ENCODE results near the gene MBD4.
A peak's percentile ranks its signal among the peaks of the same experiment; 100 is the strongest.

MBD4 gene

GRCh38 chr3:129404130-129404529 is 35.6 kb downstream of the MBD4 start:
- Histone ChIP-seq H4K8ac (ENCODE audit: low read depth, low read length) (no peak overlapping the region), H3K27ac (replicated peaks; ENCODE audit: low read length) (no peak overlapping the region), H3K9ac (ENCODE audit: low read depth, low read length, poor library complexity) (peak overlapping the region; percentile 10), H2AFZ (ENCODE audit: low read length) (peak overlapping the region; percentile 30), H3K4me2 (ENCODE audit: insufficient read depth, low read length, poor library complexity, severe bottlenecking) (no peak overlapping the region), H3K23ac (ENCODE audit: low read depth, low read length, poor library complexity) (no peak overlapping the region), H3K4me3 (ENCODE audit: low read length in 2 of 2) (peak overlapping the region in 1 of 2 donors; percentile 52), H3K4ac (ENCODE audit: low read length) (no peak overlapping the region), H2BK12ac (ENCODE audit: low read length) (no peak overlapping the region), H2BK15ac (ENCODE audit: low read length) (no peak overlapping the region), H3K27me3 (ENCODE audit: control insufficient read depth in 3 of 3, insufficient read depth in 3 of 3, low read depth in 1 of 3, low read length in 3 of 3) (peaks cover 0 to 6% (median 0%) of the 10 kb centered on the region in 3 experiments), H3K36me3 (replicated peaks in 1 of 2; ENCODE audit: control insufficient read depth in 2 of 2, insufficient read depth in 2 of 2, low read length in 2 of 2) (no peaks in the 10 kb centered on the region), H2BK5ac (ENCODE audit: low read length) (peak overlapping the region; percentile 83), H4K91ac (ENCODE audit: low read depth, low read length, poor library complexity) (no peak overlapping the region), H3K14ac (ENCODE audit: low read length) (no peak overlapping the region), H3K4me1 (ENCODE audit: control insufficient read depth in 2 of 2, insufficient read depth in 1 of 2, low read depth in 1 of 2, low read length in 2 of 2) (no peaks in the 10 kb centered on the region), H3K18ac (ENCODE audit: low read length) (no peak overlapping the region), H3K9me3 (replicated peaks in 1 of 2; ENCODE audit: control insufficient read depth in 2 of 2, insufficient read depth in 1 of 2, low read depth in 1 of 2, low read length in 2 of 2) (no peaks in the 10 kb centered on the region), H3K79me1 (ENCODE audit: low read depth, low read length) (no peaks in the 10 kb centered on the region), H2AK5ac (ENCODE audit: low read depth, low read length) (no peak overlapping the region), H2BK120ac (ENCODE audit: low read depth, low read length) (no peak overlapping the region)
- no CpG with 5 or more reads among the region's 8 CpGs for WGBS, 2 donors (ENCODE audit: extremely low coverage in 2 of 2, insufficient read length in 2 of 2, insufficient replicate concordance in 1 of 2)
- DNase-seq (ENCODE audit: low spot score): no peak

- no peak overlapping the region for H2BK120ac ChIP-seq (ENCODE audit: low read depth, low read length)
- H3K14ac ChIP-seq (ENCODE audit: low read length): no peak overlapping the region
- DNase-seq (ENCODE audit: low spot score): no peak
- no peak overlapping the region for H3K4ac ChIP-seq (ENCODE audit: low read length)
- H2BK5ac ChIP-seq (ENCODE audit: low read length): peak overlapping the region; percentile 83
- no peak overlapping the region for H2BK12ac ChIP-seq (ENCODE audit: low read length)
- no peaks in the 10 kb centered on the region for H3K9me3 ChIP-seq (replicated peaks in 1 of 2; ENCODE audit: control insufficient read depth in 2 of 2, insufficient read depth in 1 of 2, low read depth in 1 of 2, low read length in 2 of 2)
- peak overlapping the region; percentile 30 for H2AFZ ChIP-seq (ENCODE audit: low read length)
- no CpG with 5 or more reads among the region's 7 CpGs for WGBS, 2 donors (ENCODE audit: extremely low coverage in 2 of 2, insufficient read length in 2 of 2, insufficient replicate concordance in 1 of 2)
- H3K27me3 ChIP-seq (ENCODE audit: control insufficient read depth in 3 of 3, insufficient read depth in 3 of 3, low read depth in 1 of 3, low read length in 3 of 3): peaks cover 0 to 6% (median 0%) of the 10 kb centered on the region in 3 experiments
- no peak overlapping the region for H3K4me3 ChIP-seq (ENCODE audit: low read length in 2 of 2)
- H2BK15ac ChIP-seq (ENCODE audit: low read length): no peak overlapping the region
- H3K27ac ChIP-seq (replicated peaks; ENCODE audit: low read length): no peak overlapping the region
- H3K36me3 ChIP-seq (replicated peaks in 1 of 2; ENCODE audit: control insufficient read depth in 2 of 2, insufficient read depth in 2 of 2, low read length in 2 of 2): no peaks in the 10 kb centered on the region
- H4K8ac ChIP-seq (ENCODE audit: low read depth, low read length): no peak overlapping the region
- no peak overlapping the region for H2AK5ac ChIP-seq (ENCODE audit: low read depth, low read length)
- H4K91ac ChIP-seq (ENCODE audit: low read depth, low read length, poor library complexity): no peak overlapping the region
- H3K9ac ChIP-seq (ENCODE audit: low read depth, low read length, poor library complexity): peak overlapping the region; percentile 26
- no peak overlapping the region for H3K18ac ChIP-seq (ENCODE audit: low read length)
- peaks cover 0 to 1% of the 10 kb centered on the region in 2 donors for H3K4me1 ChIP-seq (ENCODE audit: control insufficient read depth in 2 of 2, insufficient read depth in 1 of 2, low read depth in 1 of 2, low read length in 2 of 2)
- no peaks in the 10 kb centered on the region for H3K79me1 ChIP-seq (ENCODE audit: low read depth, low read length)
- H3K4me2 ChIP-seq (ENCODE audit: insufficient read depth, low read length, poor library complexity, severe bottlenecking): no peak overlapping the region
- no peak overlapping the region for H3K23ac ChIP-seq (ENCODE audit: low read depth, low read length, poor library complexity)
These were observed 36.3 kb downstream of the MBD4 start for GRCh38 chr3:129403450-129403849.

- Histone ChIP-seq H2BK120ac (ENCODE audit: low read depth, low read length) (no peak overlapping the region), H2AFZ (ENCODE audit: low read length) (no peak overlapping the region), H3K79me1 (ENCODE audit: low read depth, low read length) (peaks cover 3% of the 10 kb centered on the region), H3K4me3 (ENCODE audit: low read length in 2 of 2) (no peak overlapping the region), H2BK5ac (ENCODE audit: low read length) (no peak overlapping the region), H3K36me3 (replicated peaks in 1 of 2; ENCODE audit: control insufficient read depth in 2 of 2, insufficient read depth in 2 of 2, low read length in 2 of 2) (peaks cover 0 to under 1% of the 10 kb centered on the region in 2 donors), H3K9ac (ENCODE audit: low read depth, low read length, poor library complexity) (no peak overlapping the region), H2BK12ac (ENCODE audit: low read length) (no peak overlapping the region), H3K9me3 (replicated peaks in 1 of 2; ENCODE audit: control insufficient read depth in 2 of 2, insufficient read depth in 1 of 2, low read depth in 1 of 2, low read length in 2 of 2) (no peaks in the 10 kb centered on the region), H3K27me3 (ENCODE audit: control insufficient read depth in 3 of 3, insufficient read depth in 3 of 3, low read depth in 1 of 3, low read length in 3 of 3) (peaks cover 0 to 6% (median 0%) of the 10 kb centered on the region in 3 experiments), H3K4me2 (ENCODE audit: insufficient read depth, low read length, poor library complexity, severe bottlenecking) (no peak overlapping the region), H2AK5ac (ENCODE audit: low read depth, low read length) (no peak overlapping the region), H2BK15ac (ENCODE audit: low read length) (no peak overlapping the region), H3K4ac (ENCODE audit: low read length) (no peak overlapping the region), H3K18ac (ENCODE audit: low read length) (no peak overlapping the region), H3K14ac (ENCODE audit: low read length) (no peak overlapping the region), H3K4me1 (ENCODE audit: control insufficient read depth in 2 of 2, insufficient read depth in 1 of 2, low read depth in 1 of 2, low read length in 2 of 2) (peaks cover 3 to 5% of the 10 kb centered on the region in 2 donors), H3K23ac (ENCODE audit: low read depth, low read length, poor library complexity) (no peak overlapping the region), H4K8ac (ENCODE audit: low read depth, low read length) (no peak overlapping the region), H4K91ac (ENCODE audit: low read depth, low read length, poor library complexity) (no peak overlapping the region), H3K27ac (replicated peaks; ENCODE audit: low read length) (no peak overlapping the region)
- WGBS, 2 donors (ENCODE audit: extremely low coverage in 2 of 2, insufficient read length in 2 of 2, insufficient replicate concordance in 1 of 2): no CpG with 5 or more reads among the region's 4 CpGs
- no peak for DNase-seq (ENCODE audit: low spot score)
These were observed 37.1 kb downstream of the MBD4 start for GRCh38 chr3:129402616-129403015.

GRCh38 chr3:129402210-129402609 is 37.5 kb downstream of the MBD4 start:
- H3K4me1 ChIP-seq (ENCODE audit: control insufficient read depth in 2 of 2, insufficient read depth in 1 of 2, low read depth in 1 of 2, low read length in 2 of 2): peaks cover 3 to 5% of the 10 kb centered on the region in 2 donors
- H3K18ac ChIP-seq (ENCODE audit: low read length): no peak overlapping the region
- no peak overlapping the region for H3K23ac ChIP-seq (ENCODE audit: low read depth, low read length, poor library complexity)
- H3K9me3 ChIP-seq (replicated peaks in 1 of 2; ENCODE audit: control insufficient read depth in 2 of 2, insufficient read depth in 1 of 2, low read depth in 1 of 2, low read length in 2 of 2): no peaks in the 10 kb centered on the region
- H2BK15ac ChIP-seq (ENCODE audit: low read length): no peak overlapping the region
- no peak overlapping the region for H3K4ac ChIP-seq (ENCODE audit: low read length)
- no peak overlapping the region for H4K8ac ChIP-seq (ENCODE audit: low read depth, low read length)
- no peak overlapping the region for H3K14ac ChIP-seq (ENCODE audit: low read length)
- peaks cover 0 to 6% (median 0%) of the 10 kb centered on the region in 3 experiments for H3K27me3 ChIP-seq (ENCODE audit: control insufficient read depth in 3 of 3, insufficient read depth in 3 of 3, low read depth in 1 of 3, low read length in 3 of 3)
- H3K4me3 ChIP-seq (ENCODE audit: low read length in 2 of 2): no peak overlapping the region
- H4K91ac ChIP-seq (ENCODE audit: low read depth, low read length, poor library complexity): no peak overlapping the region
- no CpG with 5 or more reads among the region's 7 CpGs for WGBS, 2 donors (ENCODE audit: extremely low coverage in 2 of 2, insufficient read length in 2 of 2, insufficient replicate concordance in 1 of 2)
- H3K9ac ChIP-seq (ENCODE audit: low read depth, low read length, poor library complexity): no peak overlapping the region
- H3K27ac ChIP-seq (replicated peaks; ENCODE audit: low read length): no peak overlapping the region
- no peak overlapping the region for H2BK5ac ChIP-seq (ENCODE audit: low read length)
- H3K4me2 ChIP-seq (ENCODE audit: insufficient read depth, low read length, poor library complexity, severe bottlenecking): no peak overlapping the region
- no peak overlapping the region for H2BK120ac ChIP-seq (ENCODE audit: low read depth, low read length)
- no peak overlapping the region for H2BK12ac ChIP-seq (ENCODE audit: low read length)
- H3K79me1 ChIP-seq (ENCODE audit: low read depth, low read length): peaks cover 4% of the 10 kb centered on the region
- H3K36me3 ChIP-seq (replicated peaks in 1 of 2; ENCODE audit: control insufficient read depth in 2 of 2, insufficient read depth in 2 of 2, low read length in 2 of 2): peaks cover 0 to 5% of the 10 kb centered on the region in 2 donors
- DNase-seq (ENCODE audit: low spot score): no peak
- no peak overlapping the region for H2AK5ac ChIP-seq (ENCODE audit: low read depth, low read length)
- no peak overlapping the region for H2AFZ ChIP-seq (ENCODE audit: low read length)
